GM10266 (cell line): ENCODE results near the gene RRAS2.

Experiments
- DNase-seq: peaks from one replicate; pipeline ENCODE4 v3.0.0; 2012; ENCODE audit errors: extremely low spot score
- TF ChIP-seq, protein P1 (sequence below): IDR thresholded peaks from 2 replicates; pipeline ENCODE4 v1.5.1; 2012; ENCODE audit warnings: mild to moderate bottlenecking, low read depth; ENCODE audit not compliant: control insufficient read depth, insufficient read depth; ENCODE audit errors: missing control alignments

RRAS2 gene

DNA sequence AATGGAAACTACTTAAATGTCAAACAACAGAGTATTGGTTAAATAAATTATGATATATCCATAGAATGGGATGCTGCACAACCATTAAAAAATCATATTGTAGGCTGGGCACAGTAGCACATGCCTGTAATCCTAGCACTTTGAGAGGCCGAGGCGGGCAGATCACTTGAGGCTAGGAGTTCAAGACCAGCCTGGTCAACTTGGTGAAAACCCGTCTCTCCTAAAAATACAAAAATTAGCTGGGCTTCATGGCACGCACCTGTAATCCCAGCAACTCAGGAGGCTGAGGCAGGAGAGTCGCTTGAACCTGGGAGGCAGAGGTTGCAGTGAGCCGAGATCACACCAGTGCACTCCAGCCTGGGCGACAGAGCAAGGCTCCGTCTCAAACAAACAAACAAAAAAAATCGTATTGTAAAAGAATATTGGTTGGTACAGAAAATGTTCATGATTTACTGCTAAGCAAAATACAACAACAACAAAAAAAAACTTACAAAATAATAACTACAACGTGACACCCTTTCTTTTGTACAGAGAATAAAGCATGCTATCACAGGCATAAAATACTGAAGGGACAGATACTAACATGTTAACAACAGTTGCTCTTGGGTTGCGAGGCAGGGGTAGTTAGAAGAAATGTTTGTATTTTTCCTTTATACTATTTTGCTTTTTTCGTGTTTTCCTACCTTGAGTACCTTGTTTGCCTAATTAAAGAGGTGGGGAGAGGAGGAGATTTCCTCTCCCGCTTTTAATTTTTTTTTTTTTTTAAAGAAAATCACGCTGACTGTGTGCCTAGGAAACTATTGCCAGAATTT is 21.3 kb upstream of the RRAS2 start:
- no peak for DNase-seq
- TF ChIP-seq, protein P1, sequence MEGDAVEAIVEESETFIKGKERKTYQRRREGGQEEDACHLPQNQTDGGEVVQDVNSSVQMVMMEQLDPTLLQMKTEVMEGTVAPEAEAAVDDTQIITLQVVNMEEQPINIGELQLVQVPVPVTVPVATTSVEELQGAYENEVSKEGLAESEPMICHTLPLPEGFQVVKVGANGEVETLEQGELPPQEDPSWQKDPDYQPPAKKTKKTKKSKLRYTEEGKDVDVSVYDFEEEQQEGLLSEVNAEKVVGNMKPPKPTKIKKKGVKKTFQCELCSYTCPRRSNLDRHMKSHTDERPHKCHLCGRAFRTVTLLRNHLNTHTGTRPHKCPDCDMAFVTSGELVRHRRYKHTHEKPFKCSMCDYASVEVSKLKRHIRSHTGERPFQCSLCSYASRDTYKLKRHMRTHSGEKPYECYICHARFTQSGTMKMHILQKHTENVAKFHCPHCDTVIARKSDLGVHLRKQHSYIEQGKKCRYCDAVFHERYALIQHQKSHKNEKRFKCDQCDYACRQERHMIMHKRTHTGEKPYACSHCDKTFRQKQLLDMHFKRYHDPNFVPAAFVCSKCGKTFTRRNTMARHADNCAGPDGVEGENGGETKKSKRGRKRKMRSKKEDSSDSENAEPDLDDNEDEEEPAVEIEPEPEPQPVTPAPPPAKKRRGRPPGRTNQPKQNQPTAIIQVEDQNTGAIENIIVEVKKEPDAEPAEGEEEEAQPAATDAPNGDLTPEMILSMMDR, result no peak

DNA sequence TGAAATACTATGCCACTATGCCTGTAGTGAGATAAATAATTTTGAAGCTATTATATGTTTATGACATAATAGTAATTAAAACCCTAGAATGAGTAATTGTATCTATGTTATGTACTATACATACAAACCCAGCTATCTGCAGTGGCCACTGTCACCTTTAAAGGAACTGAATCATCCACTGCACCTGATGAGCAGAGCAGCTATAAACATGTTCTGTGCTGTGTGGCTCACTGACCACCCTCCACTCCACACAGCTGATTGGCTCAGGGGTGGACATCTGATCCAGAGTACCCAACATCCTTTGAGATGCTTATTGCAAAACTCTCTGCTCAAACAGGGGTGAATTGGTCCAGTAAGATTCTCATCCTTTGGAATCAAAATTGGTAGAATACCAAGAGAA is 19.2 kb upstream of the RRAS2 start:
- DNase-seq, result no peak
- TF ChIP-seq, protein P1, result no peak

DNA sequence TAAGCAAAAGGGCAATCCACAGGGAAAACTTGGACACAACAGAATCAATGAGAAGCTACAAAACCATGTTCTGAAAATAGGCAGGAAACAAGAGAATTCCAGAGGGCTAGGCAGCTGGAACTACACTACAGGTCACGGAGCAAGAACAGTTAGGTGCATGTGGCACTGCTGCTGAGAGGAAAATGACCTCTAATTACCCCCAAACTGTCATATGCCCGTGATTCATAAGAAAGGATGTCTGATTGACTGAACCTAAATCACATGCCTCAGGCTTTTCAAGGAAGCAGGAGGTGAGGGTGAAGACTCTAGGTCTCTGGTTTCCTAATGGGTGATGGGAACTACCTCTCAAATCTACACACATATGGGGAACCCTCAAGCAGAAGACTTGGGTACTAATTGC is 17.9 kb upstream of the RRAS2 start:
- DNase-seq, result no peak
- TF ChIP-seq, protein P1, result no peak

DNA sequence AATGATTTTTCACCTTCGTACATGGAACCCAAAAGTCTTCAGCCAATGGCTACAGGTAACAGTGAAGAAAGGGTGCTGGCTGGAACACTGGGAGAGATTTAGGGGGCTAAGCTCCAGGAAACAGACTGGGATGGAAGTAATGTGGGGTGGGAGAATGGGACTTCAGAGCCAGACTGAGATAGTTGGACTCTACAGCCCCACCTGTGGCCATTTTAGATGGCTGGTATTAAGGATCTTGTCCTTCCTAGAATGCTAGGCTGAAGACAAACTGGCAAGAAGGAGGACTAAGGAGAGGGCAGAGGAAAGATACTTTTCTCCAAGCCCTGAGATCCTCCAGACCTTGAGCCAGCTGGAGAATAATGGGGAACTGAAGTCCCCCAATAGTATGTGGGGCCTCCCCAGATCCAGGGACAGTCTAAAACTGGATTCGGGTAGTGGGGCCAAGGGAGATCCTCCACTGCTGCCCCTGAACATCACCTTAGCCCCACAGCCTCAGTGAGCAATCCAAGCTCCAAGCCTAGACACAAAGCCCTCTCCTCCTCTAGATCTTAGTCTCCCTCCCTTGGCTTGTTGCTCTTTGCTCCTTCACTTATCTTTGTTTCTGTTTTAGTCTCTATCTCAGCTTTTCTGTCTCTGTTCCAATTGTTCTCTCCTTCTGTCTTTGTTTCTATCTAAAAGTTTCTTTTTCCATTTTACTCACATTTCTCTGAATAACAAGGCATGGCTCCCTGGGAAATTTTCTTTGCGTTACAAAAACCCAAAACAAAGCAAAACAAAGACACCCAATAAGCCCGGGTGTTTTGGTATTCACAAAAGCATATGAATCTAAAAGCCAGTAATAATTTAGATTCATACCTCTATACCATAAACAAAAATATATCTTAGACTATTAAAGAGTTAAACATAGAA is 16.2 kb upstream of the RRAS2 start:
- DNase-seq, result peak; percentile 34
- TF ChIP-seq, protein P1, result peak; percentile 28

DNA sequence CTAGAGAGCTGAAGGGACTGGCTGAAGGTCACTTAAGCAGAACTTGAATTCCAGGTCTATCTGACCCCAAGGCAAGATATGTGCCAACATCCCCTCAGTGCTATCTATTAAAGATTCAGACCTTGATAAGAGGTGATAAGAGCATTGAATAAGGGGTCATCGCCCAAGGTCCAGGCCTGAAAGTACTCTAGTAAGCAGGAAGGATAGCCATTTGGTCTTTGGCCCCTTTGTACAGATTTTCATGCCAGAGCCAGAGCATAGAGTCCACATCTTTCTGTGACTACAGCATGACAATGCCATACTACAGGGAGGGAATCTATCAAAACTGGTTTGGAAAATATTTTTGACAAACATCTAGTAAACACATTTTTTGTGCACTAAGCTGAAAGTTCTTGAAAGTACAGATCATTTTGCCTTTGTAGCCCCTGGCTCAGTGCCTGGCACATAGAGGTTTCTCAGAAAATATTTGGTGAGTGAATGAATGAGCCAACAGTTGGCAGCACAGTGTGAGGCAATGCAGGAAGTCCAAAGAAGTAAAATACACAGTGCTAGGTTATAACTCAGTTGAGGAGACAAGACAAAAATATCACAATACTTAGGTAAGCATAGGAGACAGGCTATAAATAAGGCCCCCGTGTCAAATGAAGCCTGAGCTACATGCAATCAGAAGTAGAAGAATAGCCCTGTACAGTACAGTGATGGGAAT is 15.1 kb upstream of the RRAS2 start:
- DNase-seq, result no peak
- TF ChIP-seq, protein P1, result no peak

DNA sequence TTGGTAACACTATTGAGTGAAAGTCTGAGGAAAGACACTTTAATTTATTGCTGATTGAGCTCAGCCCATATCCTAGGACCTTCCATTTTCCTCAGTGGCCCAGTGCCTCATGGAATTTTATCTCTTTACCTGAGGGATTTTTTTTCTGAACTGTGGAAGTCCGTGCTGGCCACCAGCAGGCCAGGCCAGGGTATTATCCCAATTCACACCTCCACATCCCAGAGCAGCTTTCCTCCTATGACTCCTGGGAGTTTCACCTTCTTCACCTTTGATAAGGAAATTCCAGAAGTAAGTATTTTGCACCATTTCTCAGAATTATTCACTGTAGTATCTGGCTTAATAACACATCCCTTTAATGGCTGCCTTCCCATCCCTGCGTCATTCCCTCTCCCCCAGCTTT is 13.0 kb upstream of the RRAS2 start:
- DNase-seq, result no peak
- TF ChIP-seq, protein P1, result no peak
